Stimulated activated CD4-positive, alpha-beta T cell treated with anti-CD3 and anti-CD28 coated beads, Interleukin-2, amount 100 ng/mL, for 4 hours (primary cell): ENCODE data around the gene KCNC2.
"Not testable (repeated sequence)": the region's sequence is repeated elsewhere in the genome, so short reads cannot be mapped to it uniquely, and the experiment has no call there.

Experiments used
- DNase-seq: peaks from one replicate; pipeline ENCODE4 v3.0.0-alpha.2; 2020; ENCODE audit warnings: low read depth

Gene KCNC2

DNA sequence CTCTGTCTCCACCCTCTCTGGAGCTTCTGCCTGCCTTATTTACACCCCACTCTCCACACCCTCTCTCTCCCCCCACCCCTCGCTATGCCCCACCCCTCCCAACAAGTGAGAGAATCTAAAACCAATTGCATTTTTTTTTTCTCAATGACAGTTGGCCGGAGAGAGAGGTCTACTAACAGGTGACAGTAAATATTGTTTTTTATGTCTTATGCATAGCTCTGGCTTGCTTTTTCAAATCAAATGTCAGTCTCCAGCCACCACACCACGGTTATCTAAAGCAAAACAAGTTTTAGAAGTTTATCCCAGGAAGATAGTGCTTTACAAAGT is at the start of gene KCNC2:
Gene KCNC2 (minus strand): TSS at position 28 of the 327 bp plus-strand sequence.
- no peak for DNase-seq

GRCh38 chr12:75259143-75259542 is 49.5 kb upstream of the KCNC2 start:
- DNase-seq: no peak

GRCh38 chr12:75257510-75257909 is 47.9 kb upstream of the KCNC2 start:
- DNase-seq: no peak

GRCh38 chr12:75245108-75245507 is 35.5 kb upstream of the KCNC2 start:
- DNase-seq: no peak

DNA sequence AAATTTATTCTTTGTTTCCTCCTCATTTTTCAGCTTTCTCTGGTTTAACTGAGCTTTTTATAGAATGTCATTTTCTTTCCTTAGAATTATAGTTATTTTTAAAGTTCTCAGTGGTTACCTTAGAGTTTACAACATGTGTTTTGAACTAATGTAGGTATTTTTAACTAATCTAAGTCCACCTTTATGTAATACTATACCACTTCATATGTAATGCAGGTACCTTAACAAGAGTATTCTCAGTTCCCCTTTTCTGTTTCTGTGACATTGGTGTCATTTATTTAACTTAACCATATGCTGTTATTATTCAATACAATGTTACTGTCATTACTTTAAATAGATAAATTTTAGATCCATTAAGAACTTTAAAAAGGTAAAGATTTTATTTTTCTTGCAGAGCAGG is 30.3 kb upstream of the KCNC2 start:
- DNase-seq: no peak

- no peak for DNase-seq
These were observed 26.6 kb upstream of the KCNC2 start for GRCh38 chr12:75236206-75236605.

- DNase-seq: no peak
These were observed 17.5 kb upstream of the KCNC2 start for GRCh38 chr12:75227132-75227531.

DNA sequence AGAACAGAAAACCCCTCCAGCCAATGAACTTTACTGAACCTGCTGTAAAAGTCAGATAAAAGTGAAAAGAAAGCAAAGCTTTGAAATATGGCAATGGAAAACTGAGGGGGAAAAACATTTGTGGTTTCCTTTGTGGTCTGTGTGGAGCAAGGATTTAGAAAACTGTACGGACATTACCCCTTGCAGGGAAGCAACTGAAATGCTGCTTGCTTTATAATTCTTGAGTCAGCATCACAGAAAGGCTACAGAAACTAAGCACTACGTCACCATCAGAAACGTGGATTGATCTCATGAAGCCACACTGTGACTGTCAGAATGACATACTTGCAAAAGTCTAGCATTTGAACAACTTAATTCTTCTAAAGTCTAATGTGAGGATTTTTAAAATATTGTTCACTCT is 2.4 kb upstream of the KCNC2 start:
- DNase-seq: no peak

GRCh38 chr12:75208856-75209811 is 505 bp downstream of the KCNC2 start:
- DNase-seq: no peak

DNA sequence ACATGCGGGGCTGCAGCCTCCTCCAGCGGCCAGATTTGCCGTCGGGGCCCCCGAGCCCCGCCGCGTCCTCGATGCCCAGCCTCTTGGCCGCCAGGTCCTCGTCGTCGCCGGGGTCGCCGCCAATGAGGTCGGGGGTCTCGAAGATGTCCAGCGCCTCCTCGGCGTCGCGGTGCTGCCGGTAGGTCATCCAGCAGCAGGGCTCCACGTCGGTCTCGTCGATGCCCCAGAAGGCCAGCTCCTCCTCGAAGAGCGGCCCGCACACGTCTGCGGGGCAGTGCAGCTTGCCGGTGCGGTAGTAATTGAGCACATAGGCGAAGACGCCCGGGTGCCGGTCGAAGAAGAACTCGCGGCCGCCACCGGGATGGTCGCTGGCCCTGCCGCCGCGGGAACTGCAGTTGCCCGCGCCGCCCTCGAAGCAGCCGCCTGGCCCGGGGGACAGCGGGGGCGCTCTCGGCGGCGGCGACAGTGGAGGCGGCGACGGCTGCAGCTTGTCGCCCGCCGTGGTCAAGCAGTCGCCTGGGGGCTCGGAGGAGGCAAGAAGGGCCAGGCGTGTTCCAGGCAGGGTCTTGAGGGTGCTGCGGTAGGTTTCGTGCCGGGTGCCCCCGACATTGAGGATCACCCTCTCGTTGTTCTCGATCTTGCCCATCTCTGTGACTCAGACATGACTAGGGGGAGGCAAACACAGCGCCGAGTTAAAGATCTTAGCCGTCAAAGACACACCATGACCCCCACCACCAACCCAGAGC is 2.1 kb downstream of the KCNC2 start:
- no peak for DNase-seq

- DNase-seq: no peak
These were observed 4.1 kb downstream of the KCNC2 start for GRCh38 chr12:75205558-75205957.

GRCh38 chr12:75196865-75197264 is 12.8 kb downstream of the KCNC2 start:
- DNase-seq: no peak

DNA sequence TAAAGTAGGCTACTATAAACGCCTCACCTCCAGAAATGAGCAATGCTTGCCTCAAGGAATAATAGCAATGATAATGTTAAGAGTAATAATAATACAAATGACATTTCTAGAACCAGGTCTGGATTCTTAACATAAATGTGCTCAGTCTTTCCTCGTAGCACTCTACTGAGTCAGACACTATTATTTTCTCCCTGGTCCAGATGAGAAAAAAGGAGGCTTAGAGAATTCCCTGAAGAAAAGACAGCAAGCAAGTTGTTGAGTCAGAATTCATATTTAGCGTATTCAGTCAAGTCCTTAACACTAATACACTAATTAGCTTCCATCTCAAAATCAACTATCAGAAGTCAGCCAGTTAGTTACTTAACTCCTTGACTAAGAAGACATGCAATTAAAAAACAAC is 13.2 kb downstream of the KCNC2 start:
- no peak for DNase-seq

GRCh38 chr12:75194250-75194649 is 15.4 kb downstream of the KCNC2 start:
- DNase-seq: no peak

- DNase-seq: no peak
These were observed 17.4 kb downstream of the KCNC2 start for GRCh38 chr12:75192196-75192595.

- DNase-seq: no peak
These were observed 18.8 kb downstream of the KCNC2 start for GRCh38 chr12:75190846-75191245.

- DNase-seq: not testable (repeated sequence)
These were observed 23.8 kb downstream of the KCNC2 start for GRCh38 chr12:75185881-75186280.

GRCh38 chr12:75184516-75184915 is 25.1 kb downstream of the KCNC2 start:
- no peak for DNase-seq

GRCh38 chr12:75183967-75184366 is 25.7 kb downstream of the KCNC2 start:
- DNase-seq: no peak

- no peak for DNase-seq
These were observed 31.6 kb downstream of the KCNC2 start for GRCh38 chr12:75177997-75178396.

DNA sequence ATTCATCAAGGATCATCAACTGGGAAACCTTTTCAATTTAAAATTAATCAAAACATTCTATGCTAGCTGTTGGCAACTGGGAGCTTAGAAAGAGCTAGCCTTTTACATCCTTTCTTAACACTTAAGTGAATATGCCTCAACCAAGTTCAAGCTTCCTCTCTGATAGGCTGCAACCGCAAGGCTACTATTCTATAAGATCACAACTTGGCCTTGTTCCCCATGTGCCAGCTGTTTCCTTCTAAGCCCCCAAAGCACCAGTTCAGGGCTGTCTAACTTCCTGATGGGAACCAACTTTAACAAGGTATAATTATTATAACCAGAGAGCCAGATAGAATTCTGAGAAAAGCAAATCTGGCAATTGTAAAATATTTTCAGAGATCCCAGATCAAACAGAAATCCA is 37.0 kb downstream of the KCNC2 start:
- DNase-seq: no peak

GRCh38 chr12:75170640-75171185 is 38.9 kb downstream of the KCNC2 start:
- DNase-seq: no peak

- DNase-seq: no peak
These were observed 46.8 kb downstream of the KCNC2 start for GRCh38 chr12:75162845-75163244.
